Measurements from ENCODE around the gene CD177.

The CD177 gene

GRCh38 chr19:43311256-43311655 lies 42.2 kb upstream of the CD177 start:
- no peak overlapping the region for H3K4me3 ChIP-seq (replicated peaks; ENCODE audit: low read depth, low read length)
- TF ChIP-seq, protein P1, sequence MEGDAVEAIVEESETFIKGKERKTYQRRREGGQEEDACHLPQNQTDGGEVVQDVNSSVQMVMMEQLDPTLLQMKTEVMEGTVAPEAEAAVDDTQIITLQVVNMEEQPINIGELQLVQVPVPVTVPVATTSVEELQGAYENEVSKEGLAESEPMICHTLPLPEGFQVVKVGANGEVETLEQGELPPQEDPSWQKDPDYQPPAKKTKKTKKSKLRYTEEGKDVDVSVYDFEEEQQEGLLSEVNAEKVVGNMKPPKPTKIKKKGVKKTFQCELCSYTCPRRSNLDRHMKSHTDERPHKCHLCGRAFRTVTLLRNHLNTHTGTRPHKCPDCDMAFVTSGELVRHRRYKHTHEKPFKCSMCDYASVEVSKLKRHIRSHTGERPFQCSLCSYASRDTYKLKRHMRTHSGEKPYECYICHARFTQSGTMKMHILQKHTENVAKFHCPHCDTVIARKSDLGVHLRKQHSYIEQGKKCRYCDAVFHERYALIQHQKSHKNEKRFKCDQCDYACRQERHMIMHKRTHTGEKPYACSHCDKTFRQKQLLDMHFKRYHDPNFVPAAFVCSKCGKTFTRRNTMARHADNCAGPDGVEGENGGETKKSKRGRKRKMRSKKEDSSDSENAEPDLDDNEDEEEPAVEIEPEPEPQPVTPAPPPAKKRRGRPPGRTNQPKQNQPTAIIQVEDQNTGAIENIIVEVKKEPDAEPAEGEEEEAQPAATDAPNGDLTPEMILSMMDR (IDR thresholded peaks at IDR 0.05; ENCODE audit: low read depth, low read length, missing control alignments) = no peak
- DNase-seq (ENCODE audit: extremely low read depth, low read depth) = no peak

DNA sequence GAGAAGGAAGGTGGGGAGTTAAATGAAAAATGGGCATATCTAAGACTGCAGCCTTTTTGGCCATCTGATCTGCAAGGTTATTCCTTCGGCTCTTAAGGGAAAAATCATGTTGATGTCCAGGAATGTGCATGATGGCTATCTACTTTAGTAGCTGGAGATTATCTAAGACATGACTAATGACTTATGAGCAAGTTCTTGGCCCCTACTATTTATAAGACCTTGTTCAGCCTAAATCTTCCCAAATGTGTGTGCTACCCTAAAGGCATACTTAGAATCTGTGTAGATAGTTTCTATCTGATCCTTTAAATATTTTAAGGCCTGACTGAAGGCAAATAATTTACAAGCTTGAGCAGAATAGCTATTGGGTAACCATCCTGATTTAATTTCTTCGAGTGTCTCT lies 41.8 kb upstream of the CD177 start:
- H3K4me3 ChIP-seq (replicated peaks; ENCODE audit: low read depth, low read length) = no peak overlapping the region
- DNase-seq (ENCODE audit: extremely low read depth, low read depth) = no peak
- TF ChIP-seq, protein P1 (IDR thresholded peaks at IDR 0.05; ENCODE audit: low read depth, low read length, missing control alignments) = no peak

- H3K4me3 ChIP-seq (replicated peaks; ENCODE audit: low read depth, low read length) = no peak overlapping the region
- no peak for DNase-seq (ENCODE audit: extremely low read depth, low read depth)
- TF ChIP-seq, protein P1 (IDR thresholded peaks at IDR 0.05; ENCODE audit: low read depth, low read length, missing control alignments) = no peak
These were observed 39.6 kb upstream of the CD177 start for GRCh38 chr19:43313711-43314495.

GRCh38 chr19:43315851-43316250 lies 37.6 kb upstream of the CD177 start:
- H3K4me3 ChIP-seq (replicated peaks; ENCODE audit: low read depth, low read length) = no peak overlapping the region
- TF ChIP-seq, protein P1 (IDR thresholded peaks at IDR 0.05; ENCODE audit: low read depth, low read length, missing control alignments) = no peak
- DNase-seq (ENCODE audit: extremely low read depth, low read depth) = no peak

GRCh38 chr19:43316591-43317319 lies 36.7 kb upstream of the CD177 start:
- no peak overlapping the region for H3K4me3 ChIP-seq (replicated peaks; ENCODE audit: low read depth, low read length)
- DNase-seq (ENCODE audit: extremely low read depth, low read depth) = no peak
- TF ChIP-seq, protein P1 (IDR thresholded peaks at IDR 0.05; ENCODE audit: low read depth, low read length, missing control alignments) = peak; percentile 49

DNA sequence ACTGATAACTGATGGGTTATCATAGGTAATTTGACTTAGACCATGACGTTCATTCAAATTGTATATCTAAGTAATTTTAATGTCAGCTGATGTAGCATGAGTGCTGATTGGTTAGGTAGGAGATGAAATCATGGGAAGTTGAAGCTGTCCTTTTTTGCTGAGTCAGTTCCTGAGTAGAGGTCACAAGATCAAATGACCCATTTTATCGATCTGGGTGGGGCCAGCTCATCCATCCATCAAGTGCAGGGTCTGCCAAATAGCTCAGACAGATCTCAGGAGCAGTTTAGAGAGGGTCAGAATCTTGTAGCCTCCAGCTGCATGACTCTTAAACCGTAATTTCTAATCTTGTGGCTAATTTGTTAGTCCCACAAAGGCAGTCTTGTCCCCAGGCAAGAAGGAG lies 35.3 kb upstream of the CD177 start:
- TF ChIP-seq, protein P1 (IDR thresholded peaks at IDR 0.05; ENCODE audit: low read depth, low read length, missing control alignments) = no peak
- DNase-seq (ENCODE audit: extremely low read depth, low read depth) = no peak
- H3K4me3 ChIP-seq (replicated peaks; ENCODE audit: low read depth, low read length) = no peak overlapping the region
